Right renal pelvis (tissue), 4 donors: ENCODE data around the gene UBE3D. TPM values are rescaled to one million over a fixed set of nuclear protein-coding genes. Genes with fewer than 3 reads are reported as not detected.
A peak's percentile ranks its signal among the peaks of the same experiment; 100 is the strongest.

Experiments
- DNase-seq, 4 donors: peaks; one replicate each; pipeline ENCODE4 v3.0.0-alpha.2; 2013; ENCODE audit warnings: low read depth in 4 of 4, low spot score in 3 of 4, missing footprints in 1 of 4
- polyA plus RNA-seq, 4 donors: library from polyadenylated mRNA; unstranded; fragments of 120-200 nt; gene quantifications; one replicate each; pipeline ENCODE4 v1.2.1, GENCODE V29; 2013; ENCODE audit not compliant: insufficient read length in 4 of 4

Gene UBE3D, protein sequence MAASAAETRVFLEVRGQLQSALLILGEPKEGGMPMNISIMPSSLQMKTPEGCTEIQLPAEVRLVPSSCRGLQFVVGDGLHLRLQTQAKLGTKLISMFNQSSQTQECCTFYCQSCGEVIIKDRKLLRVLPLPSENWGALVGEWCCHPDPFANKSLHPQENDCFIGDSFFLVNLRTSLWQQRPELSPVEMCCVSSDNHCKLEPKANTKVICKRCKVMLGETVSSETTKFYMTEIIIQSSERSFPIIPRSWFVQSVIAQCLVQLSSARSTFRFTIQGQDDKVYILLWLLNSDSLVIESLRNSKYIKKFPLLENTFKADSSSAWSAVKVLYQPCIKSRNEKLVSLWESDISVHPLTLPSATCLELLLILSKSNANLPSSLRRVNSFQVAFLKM
- 1 to 10 TPM; 7.7 to 8.5 (median 8.2) TPM for polyA plus RNA-seq

GRCh38 chr6:83065511-83066192 is at the start of gene UBE3D:
TSS of gene UBE3D (minus strand) at chr6:83065841. CDS start at chr6:83065718, 123 bp downstream.
- peak; percentile 75 to 78 (median 76) for DNase-seq

- no peak for DNase-seq
Observed at GRCh38 chr6:83114164-83114563, 48.5 kb upstream of the UBE3D start.

GRCh38 chr6:83113258-83113657 is 47.6 kb upstream of the UBE3D start:
- DNase-seq: no peak

- no peak for DNase-seq
Observed at GRCh38 chr6:83108378-83108777, 42.7 kb upstream of the UBE3D start.

GRCh38 chr6:83098589-83098988 is 32.9 kb upstream of the UBE3D start:
- DNase-seq: no peak

DNA sequence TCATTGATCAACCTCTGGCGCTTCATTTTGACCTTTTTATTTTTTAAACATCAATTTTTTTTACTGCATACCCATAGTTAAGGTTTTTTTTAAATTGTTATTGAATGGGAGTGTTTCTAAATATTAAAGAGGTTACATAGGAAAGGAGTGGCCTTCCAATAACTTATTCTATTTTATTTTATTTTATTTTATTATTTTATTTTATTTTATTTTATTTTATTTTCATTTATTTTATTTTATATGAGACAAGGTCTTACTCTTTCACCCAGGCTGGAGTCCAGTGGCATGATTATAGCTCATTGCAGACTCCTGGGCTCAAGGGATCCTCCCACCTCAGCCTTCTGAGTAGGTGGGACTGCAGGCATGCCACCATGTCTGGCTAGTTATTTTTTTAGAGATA is 32.0 kb upstream of the UBE3D start:
- no peak for DNase-seq

DNA sequence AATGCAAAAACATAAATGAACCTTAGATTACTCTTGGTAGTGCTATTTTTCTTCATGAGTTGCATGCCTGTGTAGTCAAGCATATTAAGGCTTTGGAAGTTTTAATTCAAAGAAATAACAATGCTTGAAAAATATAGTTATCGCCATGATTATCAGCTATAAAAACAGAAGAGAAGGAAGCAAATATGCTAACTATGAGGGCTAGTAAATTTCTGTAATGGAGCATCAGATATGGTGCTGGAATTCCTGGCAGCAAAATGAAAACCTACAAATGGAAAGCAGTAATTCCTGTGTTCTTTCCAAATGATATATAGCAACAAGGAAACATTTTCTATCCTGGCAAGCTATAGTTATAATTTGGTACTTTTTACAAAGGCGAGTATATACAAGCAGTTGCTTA is 31.6 kb upstream of the UBE3D start:
- DNase-seq: no peak

- DNase-seq: no peak
Observed at GRCh38 chr6:83096791-83097190, 31.1 kb upstream of the UBE3D start.

DNA sequence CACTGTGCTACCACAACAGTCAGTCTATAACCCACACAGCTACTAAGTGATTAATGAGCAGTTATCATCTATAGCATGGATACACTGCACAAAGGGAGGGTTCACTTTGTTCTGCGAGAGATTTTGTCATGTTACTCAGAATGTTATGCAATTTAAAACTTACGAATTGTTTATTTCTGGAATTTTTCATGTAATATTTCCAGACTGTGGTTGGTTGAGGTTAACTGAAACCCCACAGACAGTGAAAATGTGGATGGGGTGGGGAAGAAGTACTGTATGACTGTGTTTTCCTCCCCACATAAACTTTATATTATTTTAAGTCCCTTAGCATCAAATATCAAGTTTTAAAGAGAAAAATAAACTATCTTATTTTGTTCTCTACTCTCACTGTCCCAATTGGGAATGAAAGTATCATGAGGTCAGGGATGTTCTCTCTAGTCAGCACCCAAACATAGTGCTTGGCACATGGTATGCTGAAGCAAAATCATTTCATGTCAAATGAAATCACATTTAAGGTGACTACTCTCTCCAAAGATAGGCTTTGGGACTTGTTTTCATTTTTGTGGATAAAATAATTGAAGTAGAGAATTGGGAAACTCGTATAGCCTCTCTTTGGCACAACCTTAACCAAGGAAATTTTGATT is 27.2 kb upstream of the UBE3D start:
- no peak for DNase-seq

DNA sequence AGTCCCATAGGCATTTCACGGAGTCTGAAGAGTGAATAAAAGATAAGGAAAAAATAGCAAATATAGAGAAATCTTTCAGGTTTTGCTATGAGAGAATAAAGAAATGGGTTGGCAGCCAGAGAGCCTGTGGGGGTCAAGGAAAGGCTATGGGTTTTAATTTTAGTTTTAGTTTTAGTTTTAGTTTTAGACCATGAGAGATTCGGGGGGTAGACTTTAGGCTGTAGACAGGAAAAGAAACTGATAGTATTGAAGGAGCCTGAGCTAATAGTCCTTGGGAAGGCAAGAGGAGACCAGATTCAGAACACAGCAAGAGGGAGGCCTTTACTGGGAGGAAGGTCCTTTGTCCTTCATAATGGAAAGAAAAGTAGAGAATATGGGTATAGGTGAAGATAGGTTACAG is 21.1 kb upstream of the UBE3D start:
- no peak for DNase-seq

DNA sequence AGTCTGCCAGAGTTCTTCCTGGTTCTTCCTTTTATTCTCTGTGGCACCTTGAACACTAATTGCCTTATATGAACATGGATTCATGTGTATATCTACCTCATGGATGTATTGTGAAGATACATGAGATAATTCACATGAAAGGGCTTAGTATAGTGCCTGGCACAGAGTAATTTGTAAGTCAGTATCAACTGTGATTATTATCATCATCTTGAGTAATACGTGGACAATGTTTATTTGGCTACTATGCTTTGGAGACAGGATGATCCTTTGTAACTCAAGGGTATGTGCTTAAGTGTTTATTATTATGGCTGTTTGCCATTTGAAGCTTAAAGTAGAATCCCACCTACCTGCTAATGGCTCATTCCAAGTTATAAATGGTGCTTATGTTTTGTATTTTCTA is 17.8 kb upstream of the UBE3D start:
- DNase-seq: no peak

- DNase-seq: no peak
Observed at GRCh38 chr6:83073615-83074014, 8.0 kb upstream of the UBE3D start.

GRCh38 chr6:83072726-83073125 is 7.1 kb upstream of the UBE3D start:
- no peak for DNase-seq

GRCh38 chr6:83071707-83072106 is 6.1 kb upstream of the UBE3D start:
- DNase-seq: no peak

- DNase-seq: no peak
Observed at GRCh38 chr6:83071023-83071422, 5.4 kb upstream of the UBE3D start.

GRCh38 chr6:83069633-83070032 is 4.0 kb upstream of the UBE3D start:
- no peak for DNase-seq

DNA sequence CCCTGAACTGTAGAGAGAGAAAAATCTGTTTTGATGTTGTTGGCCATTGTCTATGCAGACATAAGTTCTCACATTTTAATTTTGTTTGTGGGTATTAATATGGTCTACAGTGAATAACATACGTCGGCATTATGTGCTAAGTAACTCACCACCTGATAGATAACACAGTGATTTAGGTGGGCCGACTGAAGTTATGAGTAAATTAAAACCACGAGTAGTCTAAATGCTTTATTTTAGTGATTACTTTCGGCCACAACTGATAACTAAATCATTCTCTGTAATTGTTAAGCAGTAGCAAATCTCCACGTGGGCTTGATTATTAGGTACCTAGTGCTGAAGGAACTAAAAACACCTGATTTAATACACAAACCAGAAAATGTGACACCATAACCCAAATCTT is 3.0 kb upstream of the UBE3D start:
- DNase-seq: no peak

DNA sequence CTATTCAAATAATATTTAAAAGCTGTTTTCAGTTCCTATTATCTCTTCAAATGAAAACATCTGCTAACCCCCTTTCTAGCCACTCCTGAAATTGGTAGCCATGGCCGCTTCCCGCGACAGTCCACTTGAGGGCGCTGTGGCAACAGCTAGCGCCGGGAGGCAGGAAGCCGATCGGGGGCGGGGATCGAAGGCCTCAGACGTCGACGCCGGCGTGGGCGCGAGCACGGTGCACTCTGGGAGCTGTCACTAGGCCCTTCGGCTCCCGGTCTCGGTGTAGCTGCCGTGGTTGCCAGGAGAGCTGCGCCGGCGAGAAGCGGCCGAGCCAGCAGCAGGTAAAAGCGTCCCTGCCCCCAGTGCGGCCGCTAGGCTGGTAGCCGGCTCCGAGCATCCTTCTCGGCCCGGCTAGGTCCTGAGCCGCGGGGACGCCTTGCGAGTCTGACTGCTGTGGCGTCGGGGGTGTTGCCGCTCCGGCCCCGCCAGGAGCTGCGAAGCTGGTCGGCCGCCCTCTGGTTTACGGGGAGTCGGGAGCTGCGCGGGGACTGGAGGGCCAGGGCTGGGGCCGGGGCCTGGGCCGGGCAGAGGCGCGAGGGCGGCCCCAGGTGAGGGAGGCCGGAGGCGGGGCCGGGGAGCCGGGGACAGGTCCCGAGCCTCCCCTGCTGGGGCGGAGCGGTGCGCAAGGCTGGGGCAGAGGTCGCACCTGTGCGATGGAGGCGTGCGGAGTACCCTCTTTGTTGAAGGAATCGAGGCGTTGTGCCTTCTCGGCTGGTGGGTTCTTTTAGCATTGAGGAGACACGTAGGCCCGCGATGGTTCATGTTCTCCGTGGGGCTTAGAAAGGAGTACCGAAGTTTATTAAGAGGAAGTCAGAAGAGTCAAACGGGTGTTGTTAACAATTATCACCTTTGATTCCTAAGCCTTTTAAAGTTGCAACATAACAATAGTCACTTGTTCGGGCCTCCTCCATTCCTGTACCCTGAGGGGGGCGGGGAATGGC is 2.1 kb upstream of the UBE3D start, which contains the start of gene DOP1A:
DOP1A (plus strand) TSS at position 224 of the 992 bp plus-strand sequence. CDS start 29,307 bp downstream, outside the sequence.
- peak; percentile 83 to 93 (median 87) for DNase-seq

DNA sequence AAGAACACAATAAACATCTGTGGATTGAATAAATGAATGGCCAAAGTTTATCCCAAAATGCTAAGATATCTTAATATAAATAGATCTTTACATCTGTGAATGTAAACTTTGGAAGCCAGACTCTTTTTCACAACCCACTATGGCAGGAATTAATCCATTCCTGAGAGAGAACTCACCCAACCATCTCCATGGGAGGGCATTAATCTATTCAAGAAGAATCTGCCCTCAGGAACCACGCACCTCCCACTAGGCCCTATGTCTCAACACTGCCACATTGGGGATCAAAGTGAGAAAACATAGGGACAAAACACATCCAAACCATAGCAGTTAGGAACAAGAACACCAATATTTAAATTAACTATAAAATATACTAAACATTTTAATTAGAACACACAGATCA is 3.4 kb downstream of the UBE3D start:
- no peak for DNase-seq

DNA sequence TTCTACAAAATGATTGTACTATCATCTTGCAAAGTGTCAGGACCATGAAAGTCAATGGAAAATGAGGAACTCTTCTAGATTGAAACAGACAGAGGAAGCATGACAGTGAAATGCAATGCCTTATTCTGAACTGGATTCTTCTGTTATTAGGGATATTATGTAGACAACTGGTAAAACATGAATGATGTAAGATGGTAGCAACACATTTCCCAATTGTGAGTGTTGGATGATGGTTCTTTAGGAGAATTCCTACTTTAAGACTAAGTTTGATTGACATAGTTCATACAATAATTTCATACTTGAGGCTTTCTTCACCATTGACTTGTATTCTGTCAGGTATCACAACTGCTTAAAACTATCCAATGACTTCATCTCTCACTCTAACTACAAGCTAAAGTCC is 4.5 kb downstream of the UBE3D start:
- DNase-seq: no peak
